Left kidney (tissue), 2 donors: Measurements from ENCODE around the gene KCNQ1. TPM values are rescaled to one million over a fixed set of nuclear protein-coding genes. Genes with fewer than 3 reads are reported as not detected.
"Not testable (repeated sequence)": the region's sequence is repeated elsewhere in the genome, so short reads cannot be mapped to it uniquely, and the experiment has no call there.

Experiments used
- DNase-seq: peaks from one replicate; pipeline ENCODE4 v3.0.0-alpha.2; 2013
- polyA plus RNA-seq: library from polyadenylated mRNA; unstranded; fragments of 120-200 nt; gene quantifications from one replicate; pipeline ENCODE4 v1.2.1, GENCODE V29; 2013; ENCODE audit not compliant: insufficient read length

The KCNQ1 gene
- polyA plus RNA-seq, 1 donor, result 9.1 TPM

- no peak for DNase-seq
Measured at GRCh38 chr11:2472428-2473186, 27.8 kb downstream of the KCNQ1 start.

- DNase-seq, result no peak
Measured at GRCh38 chr11:2473361-2474058, 28.7 kb downstream of the KCNQ1 start.

GRCh38 chr11:2474059-2474901, 29.5 kb downstream of the KCNQ1 start:
- DNase-seq, result peak; percentile 20

- DNase-seq, result no peak
Measured at GRCh38 chr11:2475136-2475918, 30.5 kb downstream of the KCNQ1 start.

- DNase-seq, result no peak
Measured at GRCh38 chr11:2477254-2477653, 32.4 kb downstream of the KCNQ1 start.

- DNase-seq, result no peak
Measured at GRCh38 chr11:2477936-2478335, 33.1 kb downstream of the KCNQ1 start.

GRCh38 chr11:2480067-2480873, 35.5 kb downstream of the KCNQ1 start:
- not testable (repeated sequence) for DNase-seq

GRCh38 chr11:2480874-2481220, 36.0 kb downstream of the KCNQ1 start:
- DNase-seq, result no peak

GRCh38 chr11:2481253-2481652, 36.4 kb downstream of the KCNQ1 start:
- no peak for DNase-seq

GRCh38 chr11:2482204-2482603, 37.4 kb downstream of the KCNQ1 start:
- no peak for DNase-seq

- no peak for DNase-seq
Measured at GRCh38 chr11:2482745-2483144, 37.9 kb downstream of the KCNQ1 start.

GRCh38 chr11:2483426-2483825, 38.6 kb downstream of the KCNQ1 start:
- no peak for DNase-seq

- DNase-seq, result no peak
Measured at GRCh38 chr11:2484576-2485125, 39.8 kb downstream of the KCNQ1 start.

- no peak for DNase-seq
Measured at GRCh38 chr11:2488004-2488403, 43.2 kb downstream of the KCNQ1 start.

GRCh38 chr11:2489083-2489482, 44.3 kb downstream of the KCNQ1 start:
- DNase-seq, result no peak

- DNase-seq, result not testable (repeated sequence)
Measured at GRCh38 chr11:2497951-2498350, 53.1 kb downstream of the KCNQ1 start.

GRCh38 chr11:2498750-2499149, 53.9 kb downstream of the KCNQ1 start:
- no peak for DNase-seq

GRCh38 chr11:2507212-2507901, 62.5 kb downstream of the KCNQ1 start:
- no peak for DNase-seq

GRCh38 chr11:2507945-2508749, 63.3 kb downstream of the KCNQ1 start:
- DNase-seq, result no peak
